Mucosa of stomach (tissue), 1 donor: Measurements from ENCODE around the gene MED10.

ENCODE experiments used
- H3K27me3 ChIP-seq: one replicate; pipeline ENCODE4 v1.7.0; 2013; ENCODE audit warnings: mild to moderate bottlenecking, low read length; ENCODE audit not compliant: control insufficient read depth, insufficient read depth
- H3K36me3 ChIP-seq: one replicate; pipeline ENCODE4 v1.7.0; 2013; ENCODE audit warnings: low read length; ENCODE audit not compliant: control insufficient read depth, insufficient read depth
- H3K4me1 ChIP-seq: one replicate; pipeline ENCODE4 v1.7.0; 2013; ENCODE audit warnings: mild to moderate bottlenecking, low read length; ENCODE audit not compliant: control insufficient read depth, insufficient read depth
- H3K4me3 ChIP-seq: one replicate; pipeline ENCODE4 v1.7.0; 2013; ENCODE audit warnings: low read length
- H3K9ac ChIP-seq: one replicate; pipeline ENCODE4 v1.7.0; 2013; ENCODE audit warnings: mild to moderate bottlenecking, low read length, moderate library complexity
- H3K9me3 ChIP-seq: one replicate; pipeline ENCODE4 v1.7.0; 2013; ENCODE audit warnings: mild to moderate bottlenecking, low read length, moderate library complexity; ENCODE audit not compliant: control insufficient read depth
- donor health status: Pancreatic carcinoma.

Gene MED10

GRCh38 chr5:6384856-6385255 is 6.5 kb upstream of the MED10 start:
- Histone ChIP-seq H3K9ac (no peak overlapping the region), H3K4me1 (no peaks in the 10 kb centered on the region), H3K4me3 (no peak overlapping the region), H3K36me3 (no peaks in the 10 kb centered on the region), H3K27me3 (no peaks in the 10 kb centered on the region), H3K9me3 (no peaks in the 10 kb centered on the region)

- H3K9ac ChIP-seq: no peak overlapping the region
- no peaks in the 10 kb centered on the region for H3K4me1 ChIP-seq
- no peaks in the 10 kb centered on the region for H3K27me3 ChIP-seq
- H3K4me3 ChIP-seq: no peak overlapping the region
- H3K36me3 ChIP-seq: no peaks in the 10 kb centered on the region
- no peaks in the 10 kb centered on the region for H3K9me3 ChIP-seq
Observed at GRCh38 chr5:6383376-6383775, 5.0 kb upstream of the MED10 start.

GRCh38 chr5:6379246-6379645 is 899 bp upstream of the MED10 start:
- H3K9me3 ChIP-seq: no peaks in the 10 kb centered on the region
- H3K9ac ChIP-seq: no peak overlapping the region
- no peaks in the 10 kb centered on the region for H3K36me3 ChIP-seq
- H3K27me3 ChIP-seq: no peaks in the 10 kb centered on the region
- no peak overlapping the region for H3K4me3 ChIP-seq
- H3K4me1 ChIP-seq: peaks cover 10% of the 10 kb centered on the region

GRCh38 chr5:6378766-6379103 is 388 bp upstream of the MED10 start:
- H3K36me3 ChIP-seq: no peaks in the 10 kb centered on the region
- H3K4me3 ChIP-seq: no peak overlapping the region
- H3K27me3 ChIP-seq: no peaks in the 10 kb centered on the region
- H3K4me1 ChIP-seq: peaks cover 10% of the 10 kb centered on the region
- H3K9me3 ChIP-seq: no peaks in the 10 kb centered on the region
- H3K9ac ChIP-seq: no peak overlapping the region

- Histone ChIP-seq H3K4me3 (peak overlapping the region; percentile 74), H3K4me1 (peaks cover 10% of the 10 kb centered on the region), H3K36me3 (peaks cover 7% of the 10 kb centered on the region), H3K27me3 (no peaks in the 10 kb centered on the region), H3K9me3 (no peaks in the 10 kb centered on the region), H3K9ac (peak overlapping the region; percentile 92)
Observed at GRCh38 chr5:6377582-6377904, 804 bp downstream of the MED10 start.

- no peaks in the 10 kb centered on the region for H3K9me3 ChIP-seq
- H3K27me3 ChIP-seq: no peaks in the 10 kb centered on the region
- H3K36me3 ChIP-seq: peaks cover 7% of the 10 kb centered on the region
- H3K9ac ChIP-seq: peak overlapping the region; percentile 92
- H3K4me1 ChIP-seq: peaks cover 10% of the 10 kb centered on the region
- H3K4me3 ChIP-seq: peak overlapping the region; percentile 74
Observed at GRCh38 chr5:6376974-6377520, 1.3 kb downstream of the MED10 start.

- H3K4me3 ChIP-seq: no peak overlapping the region
- H3K9me3 ChIP-seq: no peaks in the 10 kb centered on the region
- H3K36me3 ChIP-seq: peaks cover 7% of the 10 kb centered on the region
- H3K9ac ChIP-seq: no peak overlapping the region
- peaks cover 10% of the 10 kb centered on the region for H3K4me1 ChIP-seq
- no peaks in the 10 kb centered on the region for H3K27me3 ChIP-seq
Observed at GRCh38 chr5:6373081-6373846, 5.1 kb downstream of the MED10 start.

- Histone ChIP-seq H3K9ac (no peak overlapping the region), H3K36me3 (peaks cover 7% of the 10 kb centered on the region), H3K4me3 (no peak overlapping the region), H3K9me3 (no peaks in the 10 kb centered on the region), H3K27me3 (no peaks in the 10 kb centered on the region), H3K4me1 (peaks cover 7% of the 10 kb centered on the region)
Observed at GRCh38 chr5:6372251-6373080, 5.9 kb downstream of the MED10 start.

- H3K4me1 ChIP-seq: no peaks in the 10 kb centered on the region
- H3K9me3 ChIP-seq: no peaks in the 10 kb centered on the region
- H3K27me3 ChIP-seq: no peaks in the 10 kb centered on the region
- no peak overlapping the region for H3K9ac ChIP-seq
- H3K36me3 ChIP-seq: peaks cover 7% of the 10 kb centered on the region
- H3K4me3 ChIP-seq: no peak overlapping the region
Observed at GRCh38 chr5:6371079-6371810, 7.1 kb downstream of the MED10 start.

GRCh38 chr5:6370580-6370979 is 7.8 kb downstream of the MED10 start:
- no peaks in the 10 kb centered on the region for H3K9me3 ChIP-seq
- H3K9ac ChIP-seq: no peak overlapping the region
- peaks cover 7% of the 10 kb centered on the region for H3K36me3 ChIP-seq
- no peaks in the 10 kb centered on the region for H3K27me3 ChIP-seq
- no peak overlapping the region for H3K4me3 ChIP-seq
- H3K4me1 ChIP-seq: no peaks in the 10 kb centered on the region

- Histone ChIP-seq H3K4me1 (no peaks in the 10 kb centered on the region), H3K9me3 (no peaks in the 10 kb centered on the region), H3K9ac (no peak overlapping the region), H3K36me3 (no peaks in the 10 kb centered on the region), H3K4me3 (no peak overlapping the region), H3K27me3 (no peaks in the 10 kb centered on the region)
Observed at GRCh38 chr5:6365977-6366590, 12.3 kb downstream of the MED10 start.
